NCI-H524 (cell line): Measurements from ENCODE around the gene CCDC159.
A peak's percentile ranks its signal among the peaks of the same experiment; 100 is the strongest.
"Not testable (repeated sequence)": the region's sequence is repeated elsewhere in the genome, so short reads cannot be mapped to it uniquely, and the experiment has no call there.

ENCODE experiments used
- DNase-seq, 2 experiments: peaks; one replicate each; lab custom pipeline; 2025; lab: John Stamatoyannopoulos, UW

CCDC159 gene

DNA sequence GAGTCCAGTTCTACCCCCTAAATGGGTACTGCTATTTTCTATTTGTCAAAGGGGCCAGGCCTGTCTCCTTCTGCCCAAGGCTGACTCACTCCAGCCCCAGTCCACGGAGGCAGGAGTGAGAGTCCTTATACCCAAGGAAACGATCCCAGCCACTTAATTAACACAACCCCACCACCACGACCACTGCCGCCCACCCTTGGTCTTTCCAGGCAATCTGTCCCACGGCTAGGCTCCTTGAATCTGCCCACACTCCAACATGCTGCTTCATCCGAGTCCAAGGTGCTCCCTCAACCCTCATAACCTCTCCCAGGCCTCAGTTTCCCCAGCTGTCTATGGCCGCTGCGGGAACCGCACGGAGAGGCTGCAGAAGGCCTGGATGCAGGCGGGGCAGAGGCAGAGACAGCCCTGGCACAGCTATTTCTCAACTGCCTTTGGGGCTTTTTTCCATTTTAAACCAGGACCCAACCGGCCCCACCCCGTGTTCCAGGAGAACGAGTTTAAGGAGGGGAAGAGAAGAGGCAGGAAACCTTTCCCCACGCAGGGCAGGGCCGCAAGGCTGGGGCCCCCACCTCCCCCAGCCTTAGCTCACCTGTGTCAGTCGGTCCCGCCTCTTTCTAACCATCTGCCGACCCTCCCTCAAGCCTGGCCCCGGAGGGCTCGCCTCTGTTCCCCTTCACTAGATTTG lies 7.6 kb upstream of the CCDC159 start:
- no peak for DNase-seq

GRCh38 chr19:11339254-11340098 lies 6.8 kb upstream of the CCDC159 start, which contains the start of gene RAB3D:
Gene RAB3D, minus strand, starts transcription at chr19:11339657. Its CDS starts 2,258 bp downstream, at chr19:11337399.
- peak; percentile 73 to 87 for DNase-seq

- DNase-seq: not testable (repeated sequence)
Measured at GRCh38 chr19:11340099-11340467, 6.2 kb upstream of the CCDC159 start.

DNA sequence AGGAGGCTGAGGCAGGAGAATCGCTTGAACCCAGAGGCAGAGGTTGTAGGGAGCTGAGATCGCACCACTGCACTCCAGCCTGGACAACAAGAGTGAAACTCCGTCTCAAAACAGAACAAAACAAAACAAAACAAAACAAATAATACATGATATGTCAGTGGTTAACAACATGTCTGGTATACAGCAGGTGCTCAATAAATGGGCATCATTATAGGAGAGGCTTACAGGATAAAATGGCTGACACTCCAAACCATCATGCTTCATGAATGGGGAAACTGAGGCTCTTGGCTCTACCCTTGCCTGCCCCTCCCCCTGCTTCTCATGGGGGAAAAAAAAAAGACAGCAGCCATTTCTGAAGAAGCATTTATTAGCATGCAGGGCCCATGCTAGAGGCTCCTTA lies 3.9 kb upstream of the CCDC159 start:
- no peak for DNase-seq

DNA sequence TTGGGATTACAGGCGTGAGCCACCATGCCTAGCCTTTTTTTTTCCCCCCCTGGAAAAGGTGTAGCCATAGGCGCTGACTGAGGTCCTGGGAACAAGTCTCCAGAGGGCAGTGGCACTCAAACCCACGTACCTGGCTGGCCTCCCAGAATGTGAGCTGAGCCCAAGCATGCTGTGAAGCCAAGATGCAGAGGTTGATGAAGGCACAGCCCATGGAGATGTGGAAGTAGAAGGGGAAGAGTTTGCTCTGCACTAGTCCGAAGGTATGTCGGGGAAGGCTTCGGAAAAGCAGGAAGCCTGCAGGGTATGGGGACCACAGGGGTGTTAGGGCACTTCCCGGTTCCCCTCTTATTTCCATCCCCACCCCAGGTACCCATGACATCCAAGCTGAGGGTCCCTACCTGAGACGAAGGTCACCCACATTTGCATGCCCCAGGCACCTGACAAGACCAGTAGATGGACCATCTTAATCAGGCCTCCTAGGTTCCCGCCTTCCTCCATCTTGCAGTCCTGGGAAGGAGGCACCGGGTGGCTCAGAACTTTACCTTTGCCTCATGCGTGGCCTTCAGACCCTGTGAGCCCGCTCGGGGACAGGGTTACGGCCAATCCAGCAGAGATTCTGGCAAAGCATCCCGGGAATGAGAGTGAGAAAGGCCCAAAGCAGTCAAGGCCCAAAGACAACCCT lies 1.1 kb upstream of the CCDC159 start:
- DNase-seq: no peak

- peak in 1 of 2 experiments; percentile 44 for DNase-seq
Measured at GRCh38 chr19:11347546-11348039, 1.3 kb downstream of the CCDC159 start.

GRCh38 chr19:11349171-11349570 lies 2.9 kb downstream of the CCDC159 start:
- no peak for DNase-seq

- DNase-seq: not testable (repeated sequence)
Measured at GRCh38 chr19:11354102-11354501, 7.8 kb downstream of the CCDC159 start.

DNA sequence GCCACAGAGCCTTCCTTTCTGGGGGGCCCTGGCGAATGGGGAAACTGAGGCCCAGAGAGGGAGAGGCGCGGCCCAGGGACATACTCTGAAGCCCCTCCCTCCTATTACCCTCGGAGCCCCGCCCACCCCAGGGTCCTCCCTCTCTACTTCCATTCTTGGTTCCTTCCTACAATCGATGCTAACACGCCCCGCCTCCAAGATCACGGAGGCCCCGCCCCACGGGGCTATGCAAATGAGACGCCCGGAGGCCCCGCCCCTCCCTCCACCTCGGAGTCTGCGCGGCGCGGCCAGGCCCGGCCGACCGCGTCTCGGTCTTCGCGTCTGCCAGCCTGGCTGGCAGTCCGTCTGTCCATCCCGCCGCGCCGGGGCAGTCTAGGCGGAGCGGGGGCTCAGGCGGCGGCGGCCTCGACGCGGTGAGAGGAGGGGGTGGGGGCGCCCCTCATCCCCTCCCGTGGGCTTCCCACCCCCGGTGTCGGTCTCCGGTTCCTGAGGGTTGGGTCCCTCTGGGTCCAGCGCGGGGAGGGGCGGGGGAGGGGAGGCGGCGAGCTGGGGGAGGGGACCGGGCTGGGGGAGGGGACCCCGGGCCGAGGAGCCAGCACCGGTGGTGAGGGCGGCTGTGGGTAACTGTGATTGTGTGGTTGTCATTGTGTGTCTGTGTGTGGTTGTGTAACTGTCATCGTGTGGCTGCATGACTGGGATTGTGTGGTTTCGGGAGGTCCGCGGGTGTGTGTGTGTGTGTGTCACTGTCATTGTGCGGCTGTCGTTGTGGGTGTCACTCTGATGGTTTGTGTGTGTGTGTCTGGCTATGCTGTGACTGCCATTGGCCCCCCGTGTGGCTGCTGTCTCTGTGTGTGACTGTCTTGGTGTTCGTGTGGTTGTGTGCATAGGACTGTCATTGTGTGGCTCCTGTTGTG lies 9.1 kb downstream of the CCDC159 start, which contains the start of gene PLPPR2:
Gene PLPPR2 (plus strand): TSS at position 273 of the 914 bp plus-strand sequence. CDS start 2,242 bp downstream, outside the sequence.
- DNase-seq: peak; percentile 69 to 81

GRCh38 chr19:11356074-11356397 lies 9.7 kb downstream of the CCDC159 start:
- no peak for DNase-seq

DNA sequence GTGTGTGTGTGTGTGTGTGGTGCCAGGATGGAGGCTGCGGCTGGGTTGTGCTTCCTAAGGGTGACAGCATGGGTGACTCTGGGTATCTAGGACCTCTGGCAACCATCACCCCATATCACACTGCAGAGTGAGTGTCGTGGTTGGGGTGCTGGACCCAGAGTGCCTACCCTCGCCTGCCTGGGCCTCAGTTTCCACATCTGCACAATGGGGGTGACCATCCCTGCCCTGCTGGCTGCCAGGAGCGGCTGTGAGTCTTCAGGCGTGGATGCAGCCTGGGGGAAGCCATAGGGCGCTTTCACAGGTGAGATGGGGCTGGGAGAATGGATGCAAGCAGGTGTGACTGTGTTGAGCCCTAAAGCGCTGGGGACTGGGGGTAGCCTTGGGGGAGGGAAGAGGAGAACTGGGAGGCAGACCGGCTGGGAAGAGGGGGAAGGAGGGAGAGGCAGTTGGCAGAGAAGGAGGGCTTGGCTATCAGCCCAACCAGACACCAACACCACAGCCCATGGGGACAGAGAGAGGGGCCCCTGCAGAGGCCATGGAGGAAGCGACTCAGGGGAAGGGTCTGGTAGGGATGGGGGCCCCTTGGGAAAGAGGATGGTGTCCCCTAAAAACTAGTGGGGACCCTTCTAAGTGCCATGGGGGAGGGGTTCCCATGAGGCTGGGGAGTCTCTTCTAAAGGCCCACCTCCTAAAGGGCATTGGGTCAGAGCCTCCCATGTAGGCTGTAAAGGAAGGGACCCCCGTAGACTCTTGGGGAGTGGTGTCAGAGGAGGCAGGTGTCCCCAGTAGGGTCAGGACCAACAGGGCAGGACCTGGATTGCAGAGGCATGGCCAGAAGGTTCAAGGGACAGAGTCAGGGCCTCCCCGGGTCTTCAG lies 10.6 kb downstream of the CCDC159 start:
- DNase-seq: peak in 1 of 2 experiments; percentile 9

DNA sequence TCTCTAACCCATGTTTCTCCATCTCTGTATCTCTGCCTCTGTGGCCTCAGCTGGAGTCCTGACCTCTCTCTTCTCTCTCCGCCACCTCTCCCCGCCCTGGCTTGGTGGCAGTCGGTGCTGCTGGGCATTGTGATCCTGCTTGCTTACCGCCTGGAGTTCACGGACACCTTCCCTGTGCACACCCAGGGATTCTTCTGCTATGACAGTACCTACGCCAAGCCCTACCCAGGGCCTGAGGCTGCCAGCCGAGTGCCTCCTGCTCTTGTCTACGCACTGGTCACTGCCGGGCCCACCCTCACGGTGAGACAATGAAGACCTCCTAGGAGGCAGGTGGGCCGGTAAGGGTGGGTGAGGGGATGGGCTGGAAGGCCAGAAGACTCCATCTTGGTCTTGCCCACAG lies 13.1 kb downstream of the CCDC159 start:
- DNase-seq: no peak

GRCh38 chr19:11361037-11361770 lies 14.9 kb downstream of the CCDC159 start:
- no peak for DNase-seq

DNA sequence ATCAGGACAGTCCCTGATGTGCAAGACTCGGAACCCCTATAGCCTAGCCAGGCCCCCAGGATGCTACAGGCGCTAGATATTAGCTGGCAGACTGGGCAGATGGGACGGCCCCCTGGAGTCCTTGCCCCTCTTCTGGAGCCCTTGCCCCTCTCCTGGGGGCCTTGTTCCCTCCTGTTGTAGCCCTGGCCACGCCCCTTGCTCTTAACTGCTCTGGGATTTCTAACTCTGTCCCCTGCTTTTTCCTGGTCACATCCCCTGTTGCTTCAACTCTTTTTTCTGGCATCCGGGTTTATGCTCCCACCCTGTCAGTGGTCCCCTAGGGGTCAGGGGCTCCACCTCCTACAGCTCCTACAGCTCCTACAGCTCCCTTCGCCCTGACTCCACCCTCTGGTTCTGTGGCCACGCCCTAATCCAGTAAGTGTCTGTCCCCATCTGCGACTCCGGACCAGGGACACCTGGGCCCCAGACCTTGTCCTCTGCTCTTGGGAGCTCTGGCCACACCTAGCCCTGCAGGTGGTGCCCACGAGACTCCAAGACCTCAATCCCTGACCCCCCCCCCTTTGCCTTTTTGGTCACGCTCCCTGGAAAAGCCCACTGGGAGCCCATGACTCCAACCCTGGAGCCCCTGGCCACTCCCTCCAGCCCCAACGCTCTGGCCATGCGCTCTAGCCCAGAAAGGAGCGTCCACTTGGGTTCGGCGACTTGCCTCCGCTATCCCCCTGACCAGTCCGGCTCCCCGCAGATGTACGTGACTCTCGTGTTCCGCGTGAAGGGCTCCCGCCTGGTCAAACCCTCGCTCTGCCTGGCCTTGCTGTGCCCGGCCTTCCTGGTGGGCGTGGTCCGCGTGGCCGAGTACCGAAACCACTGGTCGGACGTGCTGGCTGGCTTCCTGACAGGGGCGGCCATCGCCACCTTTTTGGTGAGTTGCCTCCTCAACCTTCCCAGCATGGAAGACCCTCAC lies 15.7 kb downstream of the CCDC159 start:
- DNase-seq: peak in 1 of 2 experiments; percentile 33

DNA sequence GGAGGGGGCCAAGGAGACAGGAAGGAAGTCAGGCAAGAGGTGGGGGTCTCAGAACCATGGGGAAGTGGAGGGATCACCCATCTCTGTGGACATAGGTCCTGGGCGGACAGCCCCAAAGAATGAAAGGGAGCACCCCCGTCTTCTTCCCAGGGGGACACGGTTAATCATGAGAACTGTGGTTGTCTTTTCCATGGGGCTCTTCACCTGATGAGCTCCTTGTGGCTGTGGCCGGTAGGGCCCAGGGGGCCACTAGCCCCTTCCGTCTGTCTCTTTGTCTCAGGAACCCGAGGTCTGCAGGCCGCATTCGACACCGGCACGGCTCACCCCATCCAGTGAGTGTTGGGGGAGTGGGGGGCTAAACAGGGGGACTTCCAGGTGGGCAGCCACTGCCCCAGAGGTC lies 17.6 kb downstream of the CCDC159 start:
- no peak for DNase-seq

DNA sequence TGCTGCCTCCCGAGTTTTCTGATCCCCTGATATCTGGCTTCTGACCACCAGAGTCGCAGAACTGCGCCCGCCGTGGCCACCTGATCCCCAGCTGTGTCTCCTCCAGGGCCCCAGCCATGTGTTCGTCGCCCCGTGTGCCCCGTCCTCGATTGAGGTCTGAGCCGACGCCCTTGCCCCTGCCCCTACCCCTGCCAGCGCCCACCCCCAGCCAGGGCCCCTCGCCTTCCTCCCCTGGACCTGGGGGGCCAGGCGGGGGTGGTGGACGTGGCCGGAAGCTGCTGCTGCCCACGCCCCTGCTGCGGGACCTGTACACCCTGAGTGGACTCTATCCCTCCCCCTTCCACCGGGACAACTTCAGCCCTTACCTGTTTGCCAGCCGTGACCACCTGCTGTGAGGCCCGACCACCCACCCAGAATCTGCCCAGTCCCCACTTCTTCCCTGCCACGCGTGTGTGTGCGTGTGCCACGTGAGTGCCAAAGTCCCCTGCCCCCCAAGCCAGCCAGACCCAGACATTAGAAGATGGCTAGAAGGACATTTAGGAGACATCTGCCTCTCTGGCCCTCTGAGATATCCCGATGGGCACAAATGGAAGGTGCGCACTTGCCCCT lies 18.1 kb downstream of the CCDC159 start:
- DNase-seq: no peak

GRCh38 chr19:11364935-11365334 lies 18.6 kb downstream of the CCDC159 start:
- no peak for DNase-seq

DNA sequence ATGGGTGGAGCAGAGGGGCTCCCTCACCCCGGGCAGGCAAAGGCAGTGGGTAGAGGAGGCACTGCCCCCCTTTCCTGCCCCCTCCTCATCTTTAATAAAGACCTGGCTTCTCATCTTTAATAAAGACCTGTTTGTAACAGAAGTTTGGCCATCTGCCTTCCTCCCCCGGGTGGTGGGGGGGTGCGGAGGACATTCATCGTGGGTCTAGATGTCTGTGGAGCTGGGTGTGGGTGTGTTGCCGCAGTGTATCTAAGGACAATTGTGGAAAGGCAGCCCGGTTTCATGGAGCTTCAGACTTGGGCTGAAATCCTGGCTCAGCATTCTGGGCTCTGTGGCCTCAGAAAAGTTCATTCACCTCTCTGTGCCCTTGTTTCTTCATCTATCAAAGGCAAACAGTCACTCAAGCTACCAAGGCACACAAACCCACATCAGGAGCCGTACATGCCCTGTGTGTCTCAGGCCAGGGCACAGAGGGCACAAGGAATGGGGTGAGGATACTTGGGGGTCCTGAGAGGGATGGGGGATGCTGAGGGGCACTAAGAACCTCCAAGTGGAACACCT lies 19.3 kb downstream of the CCDC159 start:
- DNase-seq: peak in 1 of 2 experiments; percentile 49
